ENCODE measurements around the gene TRIO.

DNA sequence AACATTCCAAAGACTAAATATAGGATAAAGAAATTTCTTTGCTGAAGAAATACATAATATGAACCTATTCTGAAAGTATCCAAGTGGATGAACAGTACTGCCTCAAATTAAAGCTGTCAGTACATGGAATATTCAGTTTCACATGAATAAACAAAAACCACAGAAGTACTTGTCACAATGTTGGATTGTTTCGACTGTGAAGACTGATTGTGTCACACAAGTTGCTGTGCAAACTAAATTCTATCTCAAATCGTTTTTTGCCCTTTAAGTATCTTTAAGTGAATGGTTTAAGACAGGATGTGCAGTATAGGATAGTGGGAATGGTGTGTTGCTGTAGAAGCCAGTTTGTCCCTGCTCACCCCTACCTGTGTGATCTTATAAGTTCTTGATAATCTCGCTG lies 301.0 kb downstream of the TRIO start:
- TF ChIP-seq, protein P1, sequence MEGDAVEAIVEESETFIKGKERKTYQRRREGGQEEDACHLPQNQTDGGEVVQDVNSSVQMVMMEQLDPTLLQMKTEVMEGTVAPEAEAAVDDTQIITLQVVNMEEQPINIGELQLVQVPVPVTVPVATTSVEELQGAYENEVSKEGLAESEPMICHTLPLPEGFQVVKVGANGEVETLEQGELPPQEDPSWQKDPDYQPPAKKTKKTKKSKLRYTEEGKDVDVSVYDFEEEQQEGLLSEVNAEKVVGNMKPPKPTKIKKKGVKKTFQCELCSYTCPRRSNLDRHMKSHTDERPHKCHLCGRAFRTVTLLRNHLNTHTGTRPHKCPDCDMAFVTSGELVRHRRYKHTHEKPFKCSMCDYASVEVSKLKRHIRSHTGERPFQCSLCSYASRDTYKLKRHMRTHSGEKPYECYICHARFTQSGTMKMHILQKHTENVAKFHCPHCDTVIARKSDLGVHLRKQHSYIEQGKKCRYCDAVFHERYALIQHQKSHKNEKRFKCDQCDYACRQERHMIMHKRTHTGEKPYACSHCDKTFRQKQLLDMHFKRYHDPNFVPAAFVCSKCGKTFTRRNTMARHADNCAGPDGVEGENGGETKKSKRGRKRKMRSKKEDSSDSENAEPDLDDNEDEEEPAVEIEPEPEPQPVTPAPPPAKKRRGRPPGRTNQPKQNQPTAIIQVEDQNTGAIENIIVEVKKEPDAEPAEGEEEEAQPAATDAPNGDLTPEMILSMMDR (IDR thresholded peaks at IDR 0.05; ENCODE audit: poor library complexity) = no peak
- no peak for TF ChIP-seq EZH2 (IDR thresholded peaks at IDR 0.05; ENCODE audit: borderline replicate concordance)
